ENCODE measurements around the gene UBQLN1.
A peak's percentile ranks its signal among the peaks of the same experiment; 100 is the strongest.
"Not testable (repeated sequence)": the region's sequence is repeated elsewhere in the genome, so short reads cannot be mapped to it uniquely, and the experiment has no call there.

The UBQLN1 gene

GRCh38 chr9:83707768-83708514, at the start of gene UBQLN1:
TSS of gene UBQLN1 (minus strand) at chr9:83707958. CDS start at chr9:83707679, 279 bp downstream.
- DNase-seq, result peak; percentile 93

- DNase-seq, result no peak
Observed at GRCh38 chr9:83754383-83754977, 46.7 kb upstream of the UBQLN1 start.

DNA sequence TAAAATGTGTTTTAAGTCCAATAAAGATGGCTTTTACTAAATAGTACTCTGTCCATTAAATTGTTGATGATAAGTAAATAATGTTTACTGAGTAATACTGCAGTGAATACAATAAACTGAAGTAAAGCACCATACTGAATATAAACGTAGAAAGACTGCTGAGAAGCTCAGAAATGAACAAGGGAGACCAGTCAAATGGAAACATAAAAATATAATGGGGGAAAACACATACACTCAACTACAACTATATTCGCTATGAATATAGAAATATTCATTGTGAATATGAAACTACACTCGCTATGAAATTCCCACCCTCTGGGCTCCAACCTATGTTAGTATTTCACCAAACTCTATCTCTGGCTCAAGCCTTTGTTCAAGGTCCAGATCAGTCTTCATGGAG, 41.9 kb upstream of the UBQLN1 start:
- no peak for DNase-seq

DNA sequence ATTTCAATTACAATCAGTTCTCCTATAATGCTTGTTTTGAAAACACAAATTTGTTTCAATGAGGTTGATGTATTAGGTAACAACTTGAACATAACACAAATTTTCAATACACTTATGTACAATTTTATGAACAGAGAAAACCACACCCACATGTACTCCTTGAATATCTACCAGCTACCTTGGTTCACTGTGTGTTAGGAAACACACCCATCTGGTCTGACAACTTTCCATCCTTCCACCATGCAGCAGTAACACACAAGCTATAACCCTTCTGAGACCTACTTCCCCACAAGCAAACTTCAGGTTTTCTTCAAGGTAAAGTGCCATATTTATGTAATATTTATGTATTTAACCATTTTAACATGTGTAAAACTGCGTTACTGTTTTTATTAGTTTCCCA, 36.4 kb upstream of the UBQLN1 start:
- no peak for DNase-seq

DNA sequence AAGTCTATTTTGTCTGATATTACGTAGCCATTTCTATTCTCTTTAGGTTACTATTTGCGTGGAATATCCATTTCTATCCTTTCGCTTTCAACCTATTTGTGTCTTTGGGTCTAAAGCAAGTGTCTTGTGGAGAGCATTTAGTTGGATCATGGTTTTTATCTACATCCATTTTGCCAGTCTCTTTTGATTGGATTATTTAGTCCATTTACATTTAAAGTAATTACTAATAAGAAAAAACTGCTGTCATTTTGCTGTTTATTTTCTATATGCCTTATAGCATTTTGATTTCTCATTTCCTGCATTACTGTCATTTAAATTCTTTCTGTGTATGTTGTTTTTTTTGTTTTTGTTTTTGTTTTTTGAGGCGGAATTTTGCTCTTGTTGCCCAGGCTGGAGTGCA, 26.0 kb upstream of the UBQLN1 start:
- no peak for DNase-seq

DNA sequence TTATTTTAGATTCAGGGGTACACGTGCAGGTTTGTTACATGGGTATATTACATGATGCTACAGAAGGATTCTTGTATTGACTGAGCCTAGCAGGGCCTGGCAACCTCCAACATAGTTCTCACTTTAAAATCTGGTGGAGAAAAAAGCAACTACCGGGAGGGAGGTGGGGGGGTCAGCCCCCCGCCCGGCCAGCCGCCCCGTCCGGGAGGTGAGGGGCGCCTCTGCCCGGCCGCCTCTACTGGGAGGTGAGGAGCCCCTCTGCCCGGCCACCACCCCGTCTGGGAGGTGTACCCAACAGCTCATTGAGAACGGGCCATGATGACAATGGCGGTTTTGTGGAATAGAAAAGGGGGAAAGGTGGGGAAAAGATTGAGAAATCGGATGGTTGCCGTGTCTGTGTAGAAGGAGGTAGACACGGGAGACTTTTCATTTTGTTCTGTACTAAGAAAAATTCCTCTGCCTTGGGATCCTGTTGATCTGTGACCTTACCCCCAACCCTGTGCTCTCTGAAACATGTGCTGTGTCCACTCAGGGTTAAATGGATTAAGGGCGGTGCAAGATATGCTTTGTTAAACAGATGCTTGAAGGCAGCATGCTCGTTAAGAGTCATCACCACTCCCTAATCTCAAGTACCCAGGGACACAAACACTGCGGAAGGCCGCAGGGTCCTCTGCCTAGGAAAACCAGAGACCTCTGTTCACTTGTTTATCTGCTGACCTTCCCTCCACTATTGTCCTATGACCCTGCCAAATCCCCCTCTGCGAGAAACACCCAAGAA, 21.0 kb upstream of the UBQLN1 start:
- not testable (repeated sequence) for DNase-seq

DNA sequence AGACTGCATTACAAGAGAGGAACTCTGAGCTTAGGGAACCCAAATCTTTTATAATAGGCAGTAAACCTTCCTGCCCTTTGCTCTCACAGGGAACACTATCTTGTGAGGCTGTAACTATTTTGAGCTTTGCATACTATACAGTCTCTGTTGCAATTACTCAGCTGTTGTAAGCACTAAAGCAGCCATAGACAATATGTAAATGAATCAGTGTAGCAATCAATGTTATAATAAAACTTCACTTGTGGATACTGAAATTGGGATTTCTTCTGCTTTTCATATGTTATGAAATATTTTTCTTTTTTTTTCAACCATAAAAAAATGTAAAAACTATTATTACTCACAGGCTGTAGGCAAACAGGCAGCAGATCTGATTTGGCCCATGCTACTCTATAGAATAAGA, 16.7 kb upstream of the UBQLN1 start:
- DNase-seq, result no peak

- no peak for DNase-seq
Observed at GRCh38 chr9:83722726-83723495, 15.2 kb upstream of the UBQLN1 start.

DNA sequence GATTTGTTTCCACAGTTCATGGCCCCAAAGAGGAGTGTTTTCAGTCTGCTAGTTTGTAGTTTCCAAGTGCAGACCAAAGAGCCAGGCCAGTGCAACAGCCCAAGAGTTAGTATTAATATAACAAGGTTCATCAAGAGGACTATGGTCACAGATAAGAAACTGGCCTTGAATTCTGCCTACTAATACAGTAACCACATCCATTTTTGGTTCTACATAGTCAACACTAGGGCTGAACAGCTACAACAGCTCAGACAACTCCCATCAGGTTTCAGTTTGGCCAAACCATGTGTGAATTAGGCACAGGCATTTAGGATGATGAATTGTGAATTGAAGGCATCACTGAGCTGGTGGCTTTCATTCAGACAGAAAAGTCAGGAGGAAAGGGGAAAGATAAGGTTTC, 13.8 kb upstream of the UBQLN1 start:
- DNase-seq, result no peak

DNA sequence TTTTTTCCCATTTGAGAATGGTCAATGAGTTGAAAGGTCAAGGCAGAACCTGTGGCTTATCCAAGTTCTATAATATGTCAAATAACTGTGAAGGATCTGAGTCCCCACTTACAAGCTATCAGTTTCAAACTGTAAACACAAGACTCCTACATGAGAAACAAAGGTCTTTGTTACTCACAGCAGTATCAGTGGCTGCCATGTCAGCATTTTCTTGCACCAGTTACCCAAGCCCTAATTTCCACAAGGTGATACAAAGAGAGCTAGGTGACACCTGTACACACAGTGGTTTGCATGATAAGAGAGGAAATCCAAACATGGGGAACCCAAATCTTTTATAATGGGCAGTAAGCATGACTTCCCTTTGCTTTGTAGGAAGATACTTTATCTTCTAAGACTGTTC, 8.0 kb upstream of the UBQLN1 start:
- no peak for DNase-seq

GRCh38 chr9:83715221-83715620, 7.5 kb upstream of the UBQLN1 start:
- DNase-seq, result no peak

- no peak for DNase-seq
Observed at GRCh38 chr9:83714329-83714728, 6.6 kb upstream of the UBQLN1 start.

- DNase-seq, result peak; percentile 69
Observed at GRCh38 chr9:83708515-83709158, 879 bp upstream of the UBQLN1 start.

DNA sequence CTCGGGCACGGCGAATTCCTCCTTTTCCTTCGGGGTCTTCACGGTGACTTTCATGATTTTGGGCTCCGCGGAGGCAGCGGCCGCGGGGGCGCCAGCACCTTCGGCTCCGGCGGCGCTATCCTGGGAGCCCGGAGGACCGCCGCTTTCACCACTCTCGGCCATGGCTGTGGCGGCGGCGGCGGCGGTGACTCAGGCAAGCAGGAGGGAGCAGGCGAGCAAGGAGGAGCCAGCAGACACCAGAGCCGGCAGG, 315 bp downstream of the UBQLN1 start:
- DNase-seq, result no peak

DNA sequence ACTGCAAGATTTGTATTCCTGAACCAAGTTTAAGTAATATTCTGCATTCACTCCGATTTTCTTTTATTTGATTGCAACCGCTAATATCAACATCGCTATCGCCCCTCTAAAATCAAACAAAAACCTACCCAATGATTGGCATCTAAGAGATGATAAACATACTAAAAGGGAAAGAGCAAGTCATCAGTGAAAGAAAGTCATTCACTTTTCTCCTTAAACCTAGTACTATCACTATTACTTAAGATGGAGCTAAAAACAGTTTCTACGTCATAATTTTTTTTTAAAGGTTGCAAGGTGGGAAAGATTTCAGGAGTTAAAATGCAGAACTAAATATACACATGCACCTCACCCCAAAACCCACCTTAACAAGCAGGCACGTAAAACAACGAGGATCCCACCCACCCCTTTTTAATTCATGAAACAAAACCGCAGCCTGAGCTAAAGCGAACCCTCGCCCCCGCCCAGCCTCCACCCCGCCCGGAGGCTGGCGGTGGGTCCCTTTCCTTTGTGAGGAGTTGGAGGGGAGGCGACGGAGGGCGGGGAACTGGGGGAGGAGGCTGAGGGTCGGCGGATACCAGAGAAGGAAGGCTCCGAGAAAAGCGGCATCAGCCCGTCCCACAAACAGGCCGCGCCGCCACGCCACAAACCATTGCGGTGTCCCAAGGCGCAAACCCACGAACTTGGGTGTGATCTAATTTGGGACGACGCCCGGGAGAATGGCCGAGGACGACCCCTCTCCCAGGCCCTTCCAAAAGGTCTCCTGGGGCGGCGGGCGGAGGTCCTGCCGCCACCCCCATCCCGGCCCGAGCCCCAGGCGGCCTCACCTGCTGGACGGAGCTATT, 861 bp downstream of the UBQLN1 start:
- DNase-seq, result peak; percentile 60

- not testable (repeated sequence) for DNase-seq
Observed at GRCh38 chr9:83705219-83705651, 2.5 kb downstream of the UBQLN1 start.

- no peak for DNase-seq
Observed at GRCh38 chr9:83701769-83702168, 6.0 kb downstream of the UBQLN1 start.

DNA sequence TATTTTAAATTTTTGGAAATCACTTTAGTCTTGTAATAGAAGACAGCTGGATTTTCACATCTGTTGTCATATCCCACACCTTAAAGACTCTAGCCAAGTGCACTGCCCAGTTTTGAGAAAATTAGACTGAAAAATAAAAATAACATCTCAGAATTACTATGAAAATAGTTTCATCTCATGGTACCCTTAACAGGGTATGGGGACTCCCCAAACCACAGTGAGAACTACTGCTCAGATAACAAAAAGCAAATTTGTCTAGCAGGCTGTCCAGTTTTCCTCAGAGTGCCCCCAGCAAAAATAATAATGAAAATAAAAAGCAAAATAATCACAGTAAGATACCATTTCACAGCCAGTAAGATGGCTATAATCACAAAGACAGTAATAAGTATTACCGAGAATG, 6.5 kb downstream of the UBQLN1 start:
- DNase-seq, result no peak

- DNase-seq, result no peak
Observed at GRCh38 chr9:83699615-83700014, 8.1 kb downstream of the UBQLN1 start.

DNA sequence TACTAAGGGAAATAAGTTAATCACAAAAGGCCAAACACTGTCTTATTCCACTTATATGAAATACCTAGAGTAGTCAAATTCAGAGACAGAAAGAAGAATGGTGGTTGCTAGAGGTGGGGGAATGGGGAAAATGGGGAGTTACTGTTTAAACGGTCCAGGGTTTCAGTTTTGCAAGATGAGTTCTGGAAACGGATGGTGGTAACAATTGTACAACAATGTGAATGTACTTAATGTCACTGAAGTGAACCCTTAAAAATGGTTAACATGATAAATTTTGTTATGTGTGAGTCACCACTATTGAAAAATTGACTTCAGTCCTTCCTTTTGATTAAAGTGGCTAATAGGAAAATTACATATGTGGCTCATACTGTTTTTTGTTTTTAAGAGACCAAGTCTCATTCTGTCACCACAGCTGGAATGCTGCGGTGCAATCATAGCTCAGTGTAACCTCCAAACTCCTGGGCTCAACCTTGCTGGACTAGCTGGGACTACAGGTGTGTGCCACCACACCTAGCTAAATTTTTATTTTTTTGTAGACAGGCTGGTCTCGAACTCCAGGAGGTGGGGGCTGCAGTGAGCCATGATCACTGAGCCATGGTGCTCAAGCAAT, 8.7 kb downstream of the UBQLN1 start:
- DNase-seq, result no peak

- no peak for DNase-seq
Observed at GRCh38 chr9:83691492-83691891, 16.3 kb downstream of the UBQLN1 start.

DNA sequence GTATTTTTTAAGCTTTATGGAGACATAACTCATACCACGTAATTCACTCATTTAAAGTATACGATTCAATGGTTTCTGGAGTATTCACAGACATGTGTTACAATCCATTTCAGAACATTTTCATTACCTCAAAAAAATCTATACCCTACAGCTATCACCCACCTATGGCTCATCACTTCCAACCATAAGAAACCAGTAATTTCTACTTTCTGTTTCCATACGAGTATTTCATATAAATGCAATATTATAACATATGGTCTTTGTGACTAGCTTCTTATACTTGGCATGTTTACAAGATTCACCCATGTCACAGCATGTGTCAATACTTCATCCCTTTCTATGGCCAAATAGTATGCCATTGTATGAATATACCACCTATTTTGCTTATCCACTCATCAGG, 18.8 kb downstream of the UBQLN1 start:
- no peak for DNase-seq
